H9 (cell line): ENCODE measurements around the gene LYRM7. TPM values are rescaled to one million over a fixed set of nuclear protein-coding genes. Genes with fewer than 3 reads are reported as not detected.

ENCODE experiments used
- DNase-seq: peaks from one replicate; pipeline ENCODE4 v3.0.0-alpha.2; 2017
- H2AFZ ChIP-seq: one replicate; pipeline ENCODE4 v1.6.1; 2013; ENCODE audit warnings: mild to moderate bottlenecking, low read length, control low read depth, moderate library complexity
- H2AK5ac ChIP-seq: 2 replicates; pipeline ENCODE4 v1.6.1; 2013; ENCODE audit warnings: low read length, control low read depth, mixed read lengths; ENCODE audit not compliant: insufficient read length
- H2BK120ac ChIP-seq: one replicate; pipeline ENCODE4 v1.6.1; 2013; ENCODE audit warnings: low read depth, mild to moderate bottlenecking, low read length, control low read depth, inconsistent platforms; ENCODE audit not compliant: poor library complexity, severe bottlenecking
- H2BK12ac ChIP-seq: 2 replicates; pipeline ENCODE4 v1.6.1; 2013; ENCODE audit warnings: low read length, control low read depth, mixed read lengths, low read depth; ENCODE audit not compliant: insufficient read length
- H2BK15ac ChIP-seq: 2 replicates; pipeline ENCODE4 v1.6.1; 2013; ENCODE audit warnings: low read depth, low read length, control low read depth
- H2BK20ac ChIP-seq: one replicate; pipeline ENCODE4 v1.6.1; 2013; ENCODE audit warnings: low read depth, mild to moderate bottlenecking, low read length, control low read depth, inconsistent platforms; ENCODE audit not compliant: poor library complexity, severe bottlenecking
- H2BK5ac ChIP-seq: 2 replicates; pipeline ENCODE4 v1.6.1; 2013; ENCODE audit warnings: low read length, control low read depth, mixed read lengths; ENCODE audit not compliant: insufficient read length
- H3K14ac ChIP-seq: 2 replicates; pipeline ENCODE4 v1.6.1; 2013; ENCODE audit warnings: low read length, control low read depth; ENCODE audit not compliant: insufficient read depth
- H3K18ac ChIP-seq: 2 replicates; pipeline ENCODE4 v1.6.1; 2013; ENCODE audit warnings: low read depth, mild to moderate bottlenecking, mixed read lengths, low read length, control low read depth; ENCODE audit not compliant: insufficient read length
- H3K23ac ChIP-seq: 2 replicates; pipeline ENCODE4 v1.6.1; 2013; ENCODE audit warnings: low read length, control low read depth, mixed read lengths, low read depth; ENCODE audit not compliant: insufficient read length
- H3K23me2 ChIP-seq: 2 replicates; pipeline ENCODE4 v1.6.1; 2013; ENCODE audit warnings: low read depth, mild to moderate bottlenecking, mixed read lengths, low read length, control low read depth; ENCODE audit not compliant: insufficient read length, poor library complexity, severe bottlenecking
- H3K27ac ChIP-seq: 2 replicates; pipeline ENCODE4 v1.5.1; 2013; ENCODE audit warnings: low read length, control low read depth, mixed read lengths, low read depth; ENCODE audit not compliant: insufficient read length
- H3K27me3 ChIP-seq: 2 replicates; pipeline ENCODE4 v1.6.1; 2013; ENCODE audit warnings: low read length, control low read depth, inconsistent platforms; ENCODE audit not compliant: insufficient read depth
- H3K4ac ChIP-seq: 2 replicates; pipeline ENCODE4 v1.6.1; 2013; ENCODE audit warnings: low read depth, mild to moderate bottlenecking, control low read depth, inconsistent platforms, low read length, moderate library complexity
- H3K4me1 ChIP-seq: 2 replicates; pipeline ENCODE4 v1.6.1; 2013; ENCODE audit warnings: low read length, control low read depth, inconsistent platforms; ENCODE audit not compliant: insufficient read depth
- H3K4me2 ChIP-seq: 2 replicates; pipeline ENCODE4 v1.6.1; 2013; ENCODE audit warnings: low read length, control low read depth, mixed read lengths; ENCODE audit not compliant: insufficient read length, insufficient read depth
- H3K56ac ChIP-seq: 2 replicates; pipeline ENCODE4 v1.6.1; 2013; ENCODE audit warnings: low read depth, mild to moderate bottlenecking, mixed read lengths, low read length, control low read depth; ENCODE audit not compliant: insufficient read length
- H3K79me1 ChIP-seq: 2 replicates; pipeline ENCODE4 v1.6.1; 2013; ENCODE audit warnings: low read depth, mild to moderate bottlenecking, moderate library complexity, low read length, control low read depth, inconsistent platforms; ENCODE audit not compliant: insufficient read depth, poor library complexity, severe bottlenecking
- H3K79me2 ChIP-seq: 2 replicates; pipeline ENCODE4 v1.6.1; 2013; ENCODE audit warnings: low read length, control low read depth, inconsistent platforms; ENCODE audit not compliant: insufficient read depth
- H3K9ac ChIP-seq: 2 replicates; pipeline ENCODE4 v1.6.1; 2013; ENCODE audit warnings: low read length, control low read depth, mixed read lengths; ENCODE audit not compliant: insufficient read length; ENCODE audit errors: extremely low read depth
- H3K9me3 ChIP-seq: one replicate; pipeline ENCODE4 v1.6.1; 2013; ENCODE audit warnings: low read depth, low read length, inconsistent platforms; ENCODE audit not compliant: control insufficient read depth
- H3T11ph ChIP-seq: one replicate; pipeline ENCODE4 v1.6.1; 2013; ENCODE audit warnings: mild to moderate bottlenecking, low read length, control low read depth, inconsistent platforms
- H4K20me1 ChIP-seq: one replicate; pipeline ENCODE4 v1.6.1; 2013; ENCODE audit not compliant: control insufficient read depth, insufficient read length, insufficient read depth
- H4K5ac ChIP-seq: 2 replicates; pipeline ENCODE4 v1.6.1; 2013; ENCODE audit warnings: low read depth, mild to moderate bottlenecking, mixed read lengths, low read length, control low read depth; ENCODE audit not compliant: insufficient read length
- H4K8ac ChIP-seq: replicated peaks from 2 replicates; pipeline ENCODE4 v1.6.1; 2013; ENCODE audit warnings: low read length, control low read depth, mixed read lengths, low read depth; ENCODE audit not compliant: insufficient read length
- H4K91ac ChIP-seq: 2 replicates; pipeline ENCODE4 v1.6.1; 2013; ENCODE audit warnings: low read depth, mild to moderate bottlenecking, moderate library complexity, mixed read lengths, low read length, control low read depth; ENCODE audit not compliant: insufficient read length
- H3K27ac Mint-ChIP-seq, 3 experiments: 2 replicates in 2 of 3; 3 replicates in 1 of 3; pipeline ENCODE4 v1.8.0; 2020 to 2021; ENCODE audit warnings: mixed read lengths in 3 of 3, mild to moderate bottlenecking in 1 of 3, moderate library complexity in 1 of 3
- H3K27me3 Mint-ChIP-seq: 2 replicates; pipeline ENCODE4 v1.8.0; 2021; ENCODE audit warnings: low read depth, mild to moderate bottlenecking, moderate library complexity, mixed read lengths
- H3K36me3 Mint-ChIP-seq, 3 experiments: 2 replicates in 2 of 3; 3 replicates in 1 of 3; pipeline ENCODE4 v1.8.0; 2020 to 2021; ENCODE audit warnings: low read depth in 3 of 3, mixed read lengths in 3 of 3; ENCODE audit not compliant: insufficient read depth in 1 of 3
- H3K4me1 Mint-ChIP-seq, 2 experiments: 2 replicates each; pipeline ENCODE4 v1.8.0; 2020; ENCODE audit warnings: mixed read lengths in 2 of 2
- H3K4me3 Mint-ChIP-seq, 2 experiments: 2 replicates in 1 of 2; 3 replicates in 1 of 2; pipeline ENCODE4 v1.8.0; 2020 to 2021; ENCODE audit warnings: mild to moderate bottlenecking in 2 of 2, mixed read lengths in 2 of 2, moderate library complexity in 1 of 2
- H3K9me3 Mint-ChIP-seq, 2 experiments: 2 replicates in 1 of 2; 3 replicates in 1 of 2; pipeline ENCODE4 v1.8.0; 2020; ENCODE audit warnings: mild to moderate bottlenecking in 2 of 2, mixed read lengths in 2 of 2, moderate library complexity in 1 of 2
- WGBS: extraction: QIAGEN DNeasy Blood & Tissue Kit; methylation state at CpG from one replicate; pipeline ENCODE4 v1.1.7; 2013; ENCODE audit warnings: missing lambda C conversion rate, low lambda C conversion rate, mixed read lengths; ENCODE audit not compliant: insufficient read length; ENCODE audit errors: extremely low coverage; 5-methylcytosine and 5-hydroxymethylcytosine counted together
- total RNA-seq: library from RNA; stranded (reverse); gene quantifications from 2 replicates; pipeline ENCODE4 v1.2.1, GENCODE V29; 2021
- TF ChIP-seq, protein P1 (sequence below): fragments of 200-600 bp; sonication (generic); conservative IDR thresholded peaks from 3 replicates; pipeline ENCODE4 v1.8.0; 2021; ENCODE audit warnings: antibody characterized with exemption, mild to moderate bottlenecking

Gene LYRM7
- total RNA-seq, 1 experiment from 2014 or later, result 7.0 TPM

DNA sequence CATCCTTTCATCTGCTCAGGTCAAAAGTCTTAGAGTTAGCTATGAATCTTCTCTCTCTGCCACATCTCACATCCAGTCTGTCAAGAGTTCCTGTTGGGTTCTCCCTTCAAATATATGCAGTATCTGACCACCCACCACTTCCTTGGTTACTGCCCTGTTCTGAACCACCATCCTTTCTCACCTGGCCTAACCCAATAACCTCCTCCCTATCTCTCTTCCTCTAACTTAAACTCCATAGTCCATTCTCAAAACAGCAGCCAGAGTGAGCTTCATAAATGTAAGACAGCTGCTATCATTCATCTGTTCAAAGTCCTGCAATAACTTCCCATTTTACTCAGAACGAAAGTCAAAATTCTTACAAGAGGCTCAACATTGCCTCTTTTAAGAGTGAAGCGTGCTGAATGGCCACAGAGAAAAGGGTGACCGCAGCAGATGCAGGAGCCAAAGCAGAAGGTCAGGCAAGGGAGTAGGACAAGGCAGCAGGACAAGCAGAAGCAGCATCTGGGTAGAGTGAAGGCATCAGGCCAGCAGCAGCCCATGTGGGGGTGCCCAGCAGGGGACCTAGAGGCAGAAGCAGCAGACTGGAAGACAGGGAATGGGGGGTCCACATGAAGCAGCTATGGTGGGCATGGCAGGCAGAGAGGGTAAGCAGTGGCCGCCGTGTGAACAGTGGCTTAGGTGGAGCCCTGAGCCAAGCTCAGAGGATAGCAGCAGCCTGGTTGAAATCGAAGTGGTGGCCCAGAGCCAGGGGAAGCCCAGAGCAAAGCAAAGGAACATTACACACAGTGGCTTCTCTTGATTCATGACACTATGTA is 53.9 kb downstream of the LYRM7 start:
- WGBS, result no CpG with 5 or more reads among the region's 6 CpGs
- Histone ChIP-seq H2BK20ac (no peak overlapping the region), H4K8ac (no peak overlapping the region), H3K27me3 (no peaks in the 10 kb centered on the region), H2BK5ac (no peak overlapping the region), H3K14ac (no peak overlapping the region), H2AK5ac (no peak overlapping the region), H4K5ac (no peak overlapping the region), H3K79me2 (no peaks in the 10 kb centered on the region), H2AFZ (no peak overlapping the region), H3K23me2 (no peaks in the 10 kb centered on the region), H3K4me1 (no peaks in the 10 kb centered on the region), H3K4me2 (no peak overlapping the region), H3K56ac (no peak overlapping the region), H2BK15ac (no peak overlapping the region), H4K20me1 (no peaks in the 10 kb centered on the region), H3K79me1 (no peaks in the 10 kb centered on the region), H3K4ac (no peak overlapping the region), H2BK120ac (no peak overlapping the region), H4K91ac (no peak overlapping the region), H3K23ac (no peak overlapping the region), H2BK12ac (no peak overlapping the region), H3T11ph (no peak overlapping the region), H3K9ac (no peak overlapping the region), H3K9me3 (no peaks in the 10 kb centered on the region), H3K18ac (no peak overlapping the region), H3K27ac (no peak overlapping the region)
- Mint-ChIP-seq H3K4me3 (no peak overlapping the region), H3K27ac (no peak overlapping the region), H3K36me3 (no peaks in the 10 kb centered on the region), H3K9me3 (no peaks in the 10 kb centered on the region), H3K4me1 (no peaks in the 10 kb centered on the region), H3K27me3 (no peaks in the 10 kb centered on the region)
- TF ChIP-seq, protein P1, sequence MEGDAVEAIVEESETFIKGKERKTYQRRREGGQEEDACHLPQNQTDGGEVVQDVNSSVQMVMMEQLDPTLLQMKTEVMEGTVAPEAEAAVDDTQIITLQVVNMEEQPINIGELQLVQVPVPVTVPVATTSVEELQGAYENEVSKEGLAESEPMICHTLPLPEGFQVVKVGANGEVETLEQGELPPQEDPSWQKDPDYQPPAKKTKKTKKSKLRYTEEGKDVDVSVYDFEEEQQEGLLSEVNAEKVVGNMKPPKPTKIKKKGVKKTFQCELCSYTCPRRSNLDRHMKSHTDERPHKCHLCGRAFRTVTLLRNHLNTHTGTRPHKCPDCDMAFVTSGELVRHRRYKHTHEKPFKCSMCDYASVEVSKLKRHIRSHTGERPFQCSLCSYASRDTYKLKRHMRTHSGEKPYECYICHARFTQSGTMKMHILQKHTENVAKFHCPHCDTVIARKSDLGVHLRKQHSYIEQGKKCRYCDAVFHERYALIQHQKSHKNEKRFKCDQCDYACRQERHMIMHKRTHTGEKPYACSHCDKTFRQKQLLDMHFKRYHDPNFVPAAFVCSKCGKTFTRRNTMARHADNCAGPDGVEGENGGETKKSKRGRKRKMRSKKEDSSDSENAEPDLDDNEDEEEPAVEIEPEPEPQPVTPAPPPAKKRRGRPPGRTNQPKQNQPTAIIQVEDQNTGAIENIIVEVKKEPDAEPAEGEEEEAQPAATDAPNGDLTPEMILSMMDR, result no peak
- DNase-seq, result no peak
